ENCODE measurements around the gene ZNF587. TPM values are rescaled to one million over a fixed set of nuclear protein-coding genes. Genes with fewer than 3 reads are reported as not detected.

The ZNF587 gene
- total and polyA plus RNA-seq, 10 donors: 3.9 to 46.5 (median 33.9) TPM

DNA sequence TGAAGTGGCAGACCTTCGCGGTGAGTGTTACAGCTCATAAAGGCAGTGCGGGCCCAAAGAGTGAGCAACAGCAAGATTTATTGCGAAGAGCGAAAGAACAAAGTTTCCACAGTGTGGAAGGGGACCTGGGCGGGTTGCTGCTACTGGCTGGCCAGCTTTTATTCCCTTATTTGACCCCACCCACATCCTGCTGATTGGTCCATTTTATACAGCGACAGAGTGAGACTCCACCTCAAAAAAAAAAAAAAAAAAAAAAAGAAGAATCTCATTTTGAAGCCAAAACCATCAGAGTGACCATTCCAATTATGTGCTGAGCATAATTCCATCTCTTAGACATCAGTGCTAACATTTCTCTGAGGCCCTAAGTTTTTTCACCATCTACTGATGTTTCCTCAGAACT lies 33.0 kb upstream of the ZNF587 start:
- no peak for DNase-seq
- Histone ChIP-seq H3K4me1 (peaks cover 11 to 62% (median 50%) of the 10 kb centered on the region in 6 donors), H3K36me3 (peaks cover 0 to 11% (median 0%) of the 10 kb centered on the region in 6 donors), H3K27ac (no peak overlapping the region), H3K4me3 (no peak overlapping the region), H3K27me3 (replicated peaks in 1 of 7) (no peaks in the 10 kb centered on the region), H3K9me3 (no peaks in the 10 kb centered on the region)
- TF ChIP-seq, protein P1, sequence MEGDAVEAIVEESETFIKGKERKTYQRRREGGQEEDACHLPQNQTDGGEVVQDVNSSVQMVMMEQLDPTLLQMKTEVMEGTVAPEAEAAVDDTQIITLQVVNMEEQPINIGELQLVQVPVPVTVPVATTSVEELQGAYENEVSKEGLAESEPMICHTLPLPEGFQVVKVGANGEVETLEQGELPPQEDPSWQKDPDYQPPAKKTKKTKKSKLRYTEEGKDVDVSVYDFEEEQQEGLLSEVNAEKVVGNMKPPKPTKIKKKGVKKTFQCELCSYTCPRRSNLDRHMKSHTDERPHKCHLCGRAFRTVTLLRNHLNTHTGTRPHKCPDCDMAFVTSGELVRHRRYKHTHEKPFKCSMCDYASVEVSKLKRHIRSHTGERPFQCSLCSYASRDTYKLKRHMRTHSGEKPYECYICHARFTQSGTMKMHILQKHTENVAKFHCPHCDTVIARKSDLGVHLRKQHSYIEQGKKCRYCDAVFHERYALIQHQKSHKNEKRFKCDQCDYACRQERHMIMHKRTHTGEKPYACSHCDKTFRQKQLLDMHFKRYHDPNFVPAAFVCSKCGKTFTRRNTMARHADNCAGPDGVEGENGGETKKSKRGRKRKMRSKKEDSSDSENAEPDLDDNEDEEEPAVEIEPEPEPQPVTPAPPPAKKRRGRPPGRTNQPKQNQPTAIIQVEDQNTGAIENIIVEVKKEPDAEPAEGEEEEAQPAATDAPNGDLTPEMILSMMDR (IDR thresholded peaks at IDR 0.05 in 8 of 11, conservative IDR thresholded peaks at IDR 0.05 in 3 of 11): no peak
- TF ChIP-seq POLR2A (IDR thresholded peaks at IDR 0.05) (no peak), POLR2AphosphoS5 (IDR thresholded peaks at IDR 0.05) (no peak)
- WGBS, 5 donors: 78 to 95% (median 82%) methylated on average over 7 of the region's 7 CpGs
- intact Hi-C loops (cut with DNase I; ENCODE audit: low total_unique reads): no loop called here

DNA sequence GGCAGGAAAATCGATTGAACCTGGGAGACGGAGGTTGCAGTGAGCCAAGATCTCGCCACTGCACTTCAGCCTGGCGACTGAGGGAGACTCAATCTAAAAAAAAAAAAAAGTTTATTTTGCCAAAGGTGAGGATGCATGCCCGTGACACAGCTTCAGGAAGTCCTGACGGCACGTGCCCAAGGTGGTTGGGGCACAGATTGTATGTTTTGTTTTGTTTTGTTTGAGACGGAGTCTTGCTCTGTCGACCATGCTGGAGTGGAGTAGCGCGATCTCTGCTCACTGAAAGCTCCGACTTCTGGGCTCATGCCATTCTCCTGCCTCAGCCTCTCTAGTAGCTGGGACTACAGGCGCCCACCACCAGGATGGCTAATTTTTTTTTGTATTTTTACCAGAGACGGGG lies 31.7 kb upstream of the ZNF587 start:
- intact Hi-C loops (cut with DNase I; ENCODE audit: low total_unique reads): no loop called here
- Histone ChIP-seq H3K4me1 (peaks cover 5 to 63% (median 40%) of the 10 kb centered on the region in 6 donors), H3K27me3 (replicated peaks in 1 of 7) (no peaks in the 10 kb centered on the region), H3K9me3 (no peaks in the 10 kb centered on the region), H3K36me3 (peaks cover 0 to 15% (median 0%) of the 10 kb centered on the region in 6 donors), H3K27ac (no peak overlapping the region), H3K4me3 (peak overlapping the region in 1 of 8 donors; percentile 75)
- TF ChIP-seq POLR2AphosphoS5 (IDR thresholded peaks at IDR 0.05) (no peak), POLR2A (IDR thresholded peaks at IDR 0.05) (no peak)
- TF ChIP-seq, protein P1 (IDR thresholded peaks at IDR 0.05 in 8 of 11, conservative IDR thresholded peaks at IDR 0.05 in 3 of 11): no peak
- no peak for DNase-seq
- 91 to 97% (median 93%) methylated on average over 14 of the region's 14 CpGs for WGBS, 5 donors

DNA sequence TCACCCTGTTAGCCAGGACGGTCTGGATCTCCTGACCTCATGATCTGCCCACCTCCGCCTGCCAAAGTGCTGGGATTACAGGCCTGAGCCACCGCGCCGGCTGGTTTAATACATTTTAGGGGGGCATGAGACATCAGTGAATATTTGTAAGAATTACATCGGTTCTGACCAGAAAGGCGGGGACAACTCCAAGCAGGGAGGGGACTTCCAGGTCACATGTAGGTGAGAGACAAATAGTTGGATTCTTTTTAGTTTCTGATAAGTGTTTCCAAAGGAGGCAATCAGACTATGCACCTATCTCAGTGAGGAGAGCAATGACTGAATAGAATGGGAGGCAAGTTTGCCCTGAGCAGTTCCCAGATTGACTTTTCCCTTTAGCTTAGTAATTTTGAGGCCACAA lies 31.3 kb upstream of the ZNF587 start:
- DNase-seq: no peak
- H3K36me3 ChIP-seq: peaks cover 0 to 19% (median 0%) of the 10 kb centered on the region in 6 donors
- peak overlapping the region in 1 of 8 donors; percentile 88 for H3K27ac ChIP-seq
- intact Hi-C loops (cut with DNase I; ENCODE audit: low total_unique reads): no loop called here
- peaks cover 4 to 61% (median 39%) of the 10 kb centered on the region in 6 donors for H3K4me1 ChIP-seq
- 87 to 96% (median 93%) methylated on average over 7 of the region's 7 CpGs for WGBS, 5 donors
- H3K27me3 ChIP-seq (replicated peaks in 1 of 7): no peaks in the 10 kb centered on the region
- TF ChIP-seq, protein P1 (IDR thresholded peaks at IDR 0.05 in 8 of 11, conservative IDR thresholded peaks at IDR 0.05 in 3 of 11): no peak
- no peak for TF ChIP-seq POLR2AphosphoS5 (IDR thresholded peaks at IDR 0.05)
- TF ChIP-seq POLR2A (IDR thresholded peaks at IDR 0.05): no peak
- peak overlapping the region in 1 of 8 donors; percentile 75 for H3K4me3 ChIP-seq
- no peaks in the 10 kb centered on the region for H3K9me3 ChIP-seq

DNA sequence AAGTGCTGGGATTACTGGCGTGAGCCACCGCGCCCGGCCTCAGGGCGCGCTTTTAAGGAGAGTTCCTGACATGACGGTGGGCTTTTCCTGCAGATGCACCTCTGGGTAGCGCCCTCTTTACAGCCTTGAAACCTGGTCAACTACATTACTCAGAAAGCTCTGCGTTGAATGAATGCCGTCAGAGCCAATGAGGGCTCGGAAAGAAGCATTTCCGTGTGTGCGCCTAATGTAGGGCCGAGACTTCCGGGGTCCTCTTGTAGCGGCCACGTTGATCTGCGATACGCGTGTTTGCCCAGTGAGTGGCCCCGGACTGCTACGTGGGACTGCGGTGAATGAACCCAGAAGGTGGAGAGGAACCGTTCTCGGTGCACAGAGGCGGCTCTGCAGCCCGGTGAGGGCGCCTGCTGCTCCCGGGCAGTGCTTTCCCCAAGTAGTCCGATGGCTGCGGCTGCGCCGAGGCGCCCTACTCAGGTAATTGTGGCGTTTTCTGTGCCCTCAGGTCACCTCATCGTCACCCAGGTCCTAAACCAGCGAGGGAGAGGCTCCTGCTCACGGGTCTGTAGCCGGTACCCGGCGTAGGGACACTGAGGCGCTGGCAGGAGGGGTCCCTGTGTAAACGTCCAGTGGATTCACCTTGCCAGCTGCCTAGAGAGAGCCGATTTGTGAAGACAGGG lies 30.0 kb upstream of the ZNF587 start:
- Histone ChIP-seq H3K9me3 (no peaks in the 10 kb centered on the region), H3K4me1 (peaks cover 0 to 56% (median 34%) of the 10 kb centered on the region in 6 donors), H3K4me3 (peak overlapping the region; percentile 67 to 95 (median 76)), H3K36me3 (peaks cover 0 to 29% (median 0%) of the 10 kb centered on the region in 6 donors), H3K27me3 (replicated peaks in 1 of 7) (no peaks in the 10 kb centered on the region), H3K27ac (peak overlapping the region; percentile 74 to 91 (median 85))
- WGBS, 5 donors: 0 to 1% (median 0%) methylated on average over 31 to 44 of the region's 44 CpGs
- intact Hi-C loops (cut with DNase I; ENCODE audit: low total_unique reads): no loop called here
- DNase-seq: peak; percentile 91
- TF ChIP-seq POLR2A (IDR thresholded peaks at IDR 0.05) (peak in 1 of 3 donors; percentile 52), POLR2AphosphoS5 (IDR thresholded peaks at IDR 0.05) (peak; percentile 87 to 91 (median 87))
- TF ChIP-seq, protein P1 (IDR thresholded peaks at IDR 0.05 in 8 of 11, conservative IDR thresholded peaks at IDR 0.05 in 3 of 11): peak in 1 of 11 experiments; percentile 9

All from spleen (tissue), 11 donors.